ENCODE results near the gene DPP6. TPM values are rescaled to one million over a fixed set of nuclear protein-coding genes. Genes with fewer than 3 reads are reported as not detected.

The DPP6 gene
- total and polyA plus RNA-seq, 8 donors = 1.0 to 11.2 (median 2.6) TPM

DNA sequence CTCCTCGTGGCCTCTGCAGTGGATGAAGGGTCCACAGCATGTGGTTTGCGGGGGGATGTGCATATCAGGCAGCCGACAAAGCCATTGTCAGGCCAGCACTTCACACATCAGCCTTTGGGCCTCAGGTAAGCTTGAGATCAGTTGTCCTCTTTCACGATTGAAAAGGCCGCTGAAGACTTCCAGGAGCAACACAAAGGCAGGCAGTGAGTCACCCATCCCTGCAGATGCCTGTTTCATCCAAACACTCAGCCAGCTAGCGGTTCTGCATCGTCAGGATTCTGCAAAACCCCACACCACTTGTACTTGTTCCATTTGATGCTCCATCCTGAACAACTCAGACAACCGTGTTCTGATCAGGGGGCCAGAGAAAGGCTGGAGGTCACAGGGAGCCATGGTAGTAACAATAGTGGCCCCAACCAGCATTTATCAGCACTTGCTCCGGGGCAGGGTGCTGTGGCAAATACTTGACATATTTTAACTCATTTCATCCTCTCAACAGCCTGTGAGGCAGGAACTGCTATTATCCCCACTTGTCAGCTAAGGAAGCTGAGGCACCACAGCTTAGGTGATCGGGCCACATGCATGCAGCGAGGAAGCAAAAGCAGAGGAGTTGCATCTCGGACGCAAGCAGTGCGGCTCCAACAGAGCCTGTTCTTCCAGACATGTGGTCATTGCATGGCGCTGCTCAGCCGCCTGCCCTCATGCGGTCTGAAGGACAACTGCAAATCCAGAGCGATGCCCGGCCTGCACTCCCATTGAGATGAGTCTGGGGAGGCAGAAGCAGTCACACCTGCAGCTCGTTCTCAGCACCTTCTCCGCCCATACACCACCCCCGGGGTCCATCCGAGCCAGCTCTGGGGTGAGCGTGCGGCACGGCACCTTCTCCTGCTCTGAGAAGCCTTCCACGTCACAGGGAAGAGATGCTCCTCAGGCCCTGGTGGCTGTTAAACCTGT is 805.8 kb downstream of the DPP6 start:
- H3K27ac ChIP-seq = no peak overlapping the region
- DNase-seq (no peak), ATAC-seq (no peak), FAIRE-seq (no peak)
- H3K36me3 ChIP-seq = no peaks in the 10 kb centered on the region
- TF ChIP-seq CTCF (IDR thresholded peaks at IDR 0.05) = no peak
- WGBS, 2 donors = 87 to 91% methylated on average over 27 of the region's 27 CpGs
- H3K9me3 ChIP-seq = no peaks in the 10 kb centered on the region
- intact Hi-C loops (cut with DNase I) = no loop called here
- no peaks in the 10 kb centered on the region for H3K27me3 ChIP-seq
- H3K4me3 ChIP-seq = no peak overlapping the region
- H3K4me1 ChIP-seq = no peaks in the 10 kb centered on the region

DNA sequence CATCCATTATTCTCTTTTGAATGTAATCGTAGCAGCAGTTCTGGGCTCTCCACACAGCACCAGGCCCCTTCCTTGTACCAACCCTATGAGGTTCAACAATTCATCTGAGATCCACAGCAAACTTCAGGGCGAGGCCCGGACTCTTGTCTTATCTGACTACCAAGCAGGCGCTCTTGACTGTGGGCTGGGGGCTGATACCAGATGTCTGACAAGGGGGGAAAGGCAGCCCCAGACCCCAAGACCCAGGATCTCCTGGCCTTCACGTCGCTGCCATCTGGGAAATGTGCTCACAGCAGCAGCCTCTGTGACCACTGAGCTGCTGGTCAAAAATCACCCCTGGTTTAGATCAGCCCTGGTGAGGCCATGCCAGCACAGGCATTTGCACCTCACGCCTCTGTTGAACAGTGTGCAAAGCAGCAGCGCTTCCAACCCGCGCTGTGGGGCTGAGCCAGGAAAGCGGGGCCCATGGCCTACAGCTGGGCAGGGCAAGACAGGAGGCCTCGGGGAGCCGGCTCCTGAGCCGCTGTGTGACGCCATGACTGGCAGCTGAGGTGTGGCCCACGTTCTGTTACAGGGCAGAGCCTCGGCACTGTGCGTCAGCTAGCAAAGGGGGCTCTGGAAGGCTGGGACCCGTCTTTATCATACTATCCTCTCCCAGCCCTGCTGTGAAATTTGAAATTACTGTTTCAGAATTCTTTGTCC is 806.8 kb downstream of the DPP6 start:
- H3K27ac ChIP-seq = no peak overlapping the region
- intact Hi-C loops (cut with DNase I) = no loop called here
- no peaks in the 10 kb centered on the region for H3K36me3 ChIP-seq
- no peaks in the 10 kb centered on the region for H3K9me3 ChIP-seq
- no peak for ATAC-seq
- TF ChIP-seq CTCF (IDR thresholded peaks at IDR 0.05) = no peak
- H3K4me3 ChIP-seq = no peak overlapping the region
- WGBS, 2 donors = 89 to 91% methylated on average over 19 of the region's 19 CpGs
- H3K4me1 ChIP-seq = no peaks in the 10 kb centered on the region
- no peak for FAIRE-seq
- DNase-seq = no peak
- no peaks in the 10 kb centered on the region for H3K27me3 ChIP-seq

GRCh38 chr7:154859747-154860620 is 807.8 kb downstream of the DPP6 start:
- FAIRE-seq = no peak
- Histone ChIP-seq H3K4me3 (no peak overlapping the region), H3K4me1 (no peaks in the 10 kb centered on the region), H3K36me3 (no peaks in the 10 kb centered on the region), H3K9me3 (no peaks in the 10 kb centered on the region), H3K27ac (no peak overlapping the region), H3K27me3 (no peaks in the 10 kb centered on the region)
- no peak for DNase-seq
- no peak for ATAC-seq
- 87 to 93% methylated on average over 21 of the region's 21 CpGs for WGBS, 2 donors
- no peak for TF ChIP-seq CTCF (IDR thresholded peaks at IDR 0.05)
- intact Hi-C loops (cut with DNase I) = no loop called here

- FAIRE-seq (no peak), DNase-seq (no peak), ATAC-seq (no peak)
- 82 to 85% methylated on average over 7 of the region's 7 CpGs for WGBS, 2 donors
- Histone ChIP-seq H3K9me3 (no peaks in the 10 kb centered on the region), H3K4me1 (no peaks in the 10 kb centered on the region), H3K4me3 (no peak overlapping the region), H3K27ac (no peak overlapping the region), H3K36me3 (no peaks in the 10 kb centered on the region), H3K27me3 (no peaks in the 10 kb centered on the region)
- intact Hi-C loops (cut with DNase I) = no loop called here
- TF ChIP-seq CTCF (IDR thresholded peaks at IDR 0.05) = no peak
Measured at GRCh38 chr7:154860621-154861375, 808.6 kb downstream of the DPP6 start.
